Astrocyte (in vitro differentiated cells and primary cell): ENCODE data around the gene PKP1. TPM values are rescaled to one million over a fixed set of nuclear protein-coding genes. Genes with fewer than 3 reads are reported as not detected.

ENCODE experiments used
- DNase-seq: peaks from one replicate; pipeline ENCODE4 v3.0.0-alpha.2; 2010; ENCODE audit warnings: low read depth
- FAIRE-seq: peaks from 2 replicates; lab custom pipeline; 2011; peaks lifted over from hg19 to GRCh38; lab: Jason Lieb, UNC
- H2AFZ ChIP-seq: 2 replicates; pipeline ENCODE4 v1.6.0; 2012; ENCODE audit warnings: low read depth, low read length, inconsistent platforms
- H3K27ac ChIP-seq: 2 replicates; pipeline ENCODE4 v1.5.1; 2011; ENCODE audit warnings: low read depth, low read length, inconsistent platforms
- H3K27me3 ChIP-seq: 2 replicates; pipeline ENCODE4 v1.6.0; 2011; ENCODE audit warnings: low read length, inconsistent platforms; ENCODE audit not compliant: insufficient read depth
- H3K36me3 ChIP-seq: 2 replicates; pipeline ENCODE4 v1.5.1; 2011; ENCODE audit warnings: low read length, inconsistent platforms; ENCODE audit not compliant: insufficient read depth
- H3K4me1 ChIP-seq: 2 replicates; pipeline ENCODE4 v1.5.1; 2011; ENCODE audit warnings: low read length, inconsistent platforms; ENCODE audit not compliant: insufficient read depth
- H3K4me2 ChIP-seq: 2 replicates; pipeline ENCODE4 v1.6.0; 2012; ENCODE audit warnings: low read length, inconsistent platforms
- H3K4me3 ChIP-seq: 2 replicates; pipeline ENCODE4 v1.5.1; 2011; ENCODE audit warnings: low read depth, mild to moderate bottlenecking, low read length, inconsistent platforms; ENCODE audit not compliant: insufficient read depth
- H3K79me2 ChIP-seq: 2 replicates; pipeline ENCODE4 v1.6.0; 2012; ENCODE audit warnings: mild to moderate bottlenecking, low read length, inconsistent platforms; ENCODE audit not compliant: insufficient read depth
- H3K9ac ChIP-seq: 2 replicates; pipeline ENCODE4 v1.6.0; 2012; ENCODE audit warnings: mild to moderate bottlenecking, low read length, inconsistent platforms
- H3K9me3 ChIP-seq: 2 replicates; pipeline ENCODE4 v1.5.1; 2012; ENCODE audit warnings: low read depth, mild to moderate bottlenecking, low read length, inconsistent platforms; ENCODE audit not compliant: insufficient read depth
- H4K20me1 ChIP-seq: 2 replicates; pipeline ENCODE4 v1.6.0; 2012; ENCODE audit warnings: low read length, inconsistent platforms; ENCODE audit not compliant: insufficient read depth
- H3K27ac Mint-ChIP-seq: one replicate; pipeline ENCODE4 v1.8.0; 2021; ENCODE audit warnings: mild to moderate bottlenecking, mixed read lengths; ENCODE audit not compliant: unreplicated experiment
- H3K27me3 Mint-ChIP-seq: one replicate; pipeline ENCODE4 v1.8.0; 2021; ENCODE audit warnings: low read depth, mixed read lengths; ENCODE audit not compliant: unreplicated experiment
- H3K36me3 Mint-ChIP-seq: one replicate; pipeline ENCODE4 v1.8.0; 2021; ENCODE audit warnings: low read depth, mixed read lengths; ENCODE audit not compliant: unreplicated experiment
- H3K4me1 Mint-ChIP-seq: one replicate; pipeline ENCODE4 v1.8.0; 2021; ENCODE audit warnings: low read depth, mixed read lengths; ENCODE audit not compliant: unreplicated experiment
- H3K4me3 Mint-ChIP-seq: one replicate; pipeline ENCODE4 v1.8.0; 2021; ENCODE audit warnings: mild to moderate bottlenecking, moderate library complexity, mixed read lengths; ENCODE audit not compliant: unreplicated experiment
- H3K9me3 Mint-ChIP-seq: one replicate; pipeline ENCODE4 v1.8.0; 2021; ENCODE audit warnings: mild to moderate bottlenecking, mixed read lengths; ENCODE audit not compliant: unreplicated experiment
- CTCF ChIP-seq: IDR thresholded peaks from 2 replicates; pipeline ENCODE4 v1.5.1; 2011; ENCODE audit warnings: low read depth, mild to moderate bottlenecking, inconsistent platforms, low read length, moderate library complexity; ENCODE audit not compliant: insufficient read depth
- EZH2 ChIP-seq: IDR thresholded peaks from 2 replicates; pipeline ENCODE4 v1.6.1; 2012; ENCODE audit warnings: mild to moderate bottlenecking, low read length, inconsistent platforms; ENCODE audit not compliant: insufficient read depth
- total RNA-seq: library from RNA; stranded (reverse); gene quantifications from 2 replicates; pipeline ENCODE4 v1.2.1, GENCODE V29; 2021

Gene PKP1
- total RNA-seq, 1 donor from 2014 or later = 0.07 TPM

- Mint-ChIP-seq H3K4me3 (no peak overlapping the region), H3K27me3 (peaks cover 67% of the 10 kb centered on the region), H3K4me1 (no peaks in the 10 kb centered on the region), H3K36me3 (peaks cover 2% of the 10 kb centered on the region), H3K27ac (no peak overlapping the region), H3K9me3 (peaks cover 16% of the 10 kb centered on the region)
- no peak overlapping the region for H3K4me3 ChIP-seq
- H3K4me2 ChIP-seq = no peak overlapping the region
- no peak overlapping the region for H3K27ac ChIP-seq
- H3K9me3 ChIP-seq = no peaks in the 10 kb centered on the region
- peaks cover 6% of the 10 kb centered on the region for H3K4me1 ChIP-seq
- no peak for TF ChIP-seq EZH2
- no peak for TF ChIP-seq CTCF
- DNase-seq (no peak), FAIRE-seq (no peak)
- H2AFZ ChIP-seq = no peak overlapping the region
- peaks cover 11% of the 10 kb centered on the region for H3K27me3 ChIP-seq
- H3K79me2 ChIP-seq = no peaks in the 10 kb centered on the region
- no peaks in the 10 kb centered on the region for H4K20me1 ChIP-seq
- H3K9ac ChIP-seq = no peak overlapping the region
- no peaks in the 10 kb centered on the region for H3K36me3 ChIP-seq
Observed at GRCh38 chr1:201327687-201328240, 44.5 kb downstream of the PKP1 start.

DNA sequence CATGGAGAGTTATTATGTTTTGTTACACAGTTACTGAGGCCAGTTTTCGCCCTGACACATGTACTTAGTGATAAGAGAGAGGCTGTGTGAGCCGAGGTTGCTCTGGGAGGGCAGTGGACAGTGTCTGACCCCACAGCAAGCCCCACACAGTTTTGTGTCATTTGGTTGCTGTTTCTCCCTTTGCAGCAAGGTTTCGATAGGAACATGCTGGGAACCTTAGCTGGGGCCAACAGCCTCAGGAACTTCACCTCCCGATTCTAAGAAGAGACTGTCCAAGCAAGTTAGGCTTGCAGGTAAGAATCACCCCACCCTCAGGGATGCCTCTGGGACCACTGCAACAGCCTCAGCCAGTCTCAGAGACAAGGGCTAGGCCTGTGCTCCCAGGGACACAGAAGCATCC is 45.3 kb downstream of the PKP1 start:
- peaks cover 6% of the 10 kb centered on the region for H3K4me1 ChIP-seq

More for the DNA sequence above, 45.3 kb downstream of the PKP1 start:
- Histone ChIP-seq H3K4me2 (no peak overlapping the region), H3K79me2 (no peaks in the 10 kb centered on the region), H3K9me3 (no peaks in the 10 kb centered on the region), H3K36me3 (no peaks in the 10 kb centered on the region), H4K20me1 (no peaks in the 10 kb centered on the region), H2AFZ (no peak overlapping the region), H3K27me3 (peaks cover 14% of the 10 kb centered on the region), H3K4me3 (no peak overlapping the region), H3K9ac (no peak overlapping the region), H3K27ac (no peak overlapping the region)
- Mint-ChIP-seq H3K4me3 (no peak overlapping the region), H3K36me3 (peaks cover 2% of the 10 kb centered on the region), H3K27ac (no peak overlapping the region), H3K27me3 (peaks cover 64% of the 10 kb centered on the region), H3K4me1 (no peaks in the 10 kb centered on the region), H3K9me3 (peaks cover 16% of the 10 kb centered on the region)
- TF ChIP-seq EZH2 (no peak), CTCF (no peak)
- FAIRE-seq (no peak), DNase-seq (no peak)
